ENCODE measurements around the gene PRELP.

- TF ChIP-seq CTCF (IDR thresholded peaks at IDR 0.05) (no peak), POLR2AphosphoS5 (IDR thresholded peaks at IDR 0.05) (peak; percentile 57 to 87 (median 69))
These were observed 37.4 kb downstream of the PRELP start for GRCh38 chr1:203512848-203513584.
